ENCODE data around the gene NT5M.

Gene NT5M

DNA sequence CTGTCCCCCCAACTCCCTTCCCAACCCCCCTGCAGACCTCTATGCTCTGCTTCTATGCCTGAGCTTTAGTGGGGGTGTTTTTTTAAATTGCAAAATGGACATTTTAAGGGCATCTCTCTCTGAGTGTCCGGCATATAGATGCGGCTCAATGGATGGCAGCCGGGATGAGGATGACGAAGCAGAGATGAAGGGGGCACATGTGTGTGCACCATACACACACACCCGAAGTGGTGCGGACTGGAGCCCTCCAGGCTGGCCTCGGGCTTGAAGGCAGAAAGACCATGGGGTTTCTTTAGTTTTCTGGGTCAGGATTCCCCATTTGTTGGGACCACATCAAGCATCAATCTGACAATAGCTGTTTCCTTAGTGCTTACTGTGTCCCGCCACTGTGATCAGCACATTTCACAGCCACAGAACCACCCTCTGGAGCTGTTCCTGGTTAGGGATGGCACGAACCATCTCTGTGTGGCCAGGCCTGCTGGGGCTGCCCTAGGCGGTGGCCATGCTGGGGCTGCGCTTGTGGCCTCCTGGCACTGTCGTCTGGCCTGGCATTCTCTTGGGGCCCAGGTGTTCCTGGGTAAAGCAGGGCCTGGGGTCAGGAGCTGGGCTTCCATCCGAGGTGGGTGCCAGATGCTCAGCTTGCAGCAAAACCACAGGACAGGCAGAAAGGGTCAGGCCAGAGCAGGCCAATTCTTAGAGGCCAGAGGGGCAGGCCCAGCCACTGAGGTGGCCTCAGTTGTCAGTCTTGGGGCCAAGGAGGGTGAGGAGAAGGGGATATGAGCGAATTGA is 49.9 kb downstream of the NT5M start:
- Histone ChIP-seq H3K27ac (ENCODE audit: low read length) (no peak overlapping the region), H3K36me3 (ENCODE audit: control insufficient read depth, low read depth, low read length) (no peaks in the 10 kb centered on the region), H3K9me3 (ENCODE audit: control insufficient read depth, low read depth, low read length) (no peaks in the 10 kb centered on the region), H3K9ac (ENCODE audit: low read length) (no peak overlapping the region), H3K4me1 (ENCODE audit: control insufficient read depth, low read depth, low read length) (no peaks in the 10 kb centered on the region), H3K4me3 (ENCODE audit: low read length) (no peak overlapping the region), H3K27me3 (ENCODE audit: control insufficient read depth, insufficient read depth, low read length) (peaks cover 7% of the 10 kb centered on the region)

DNA sequence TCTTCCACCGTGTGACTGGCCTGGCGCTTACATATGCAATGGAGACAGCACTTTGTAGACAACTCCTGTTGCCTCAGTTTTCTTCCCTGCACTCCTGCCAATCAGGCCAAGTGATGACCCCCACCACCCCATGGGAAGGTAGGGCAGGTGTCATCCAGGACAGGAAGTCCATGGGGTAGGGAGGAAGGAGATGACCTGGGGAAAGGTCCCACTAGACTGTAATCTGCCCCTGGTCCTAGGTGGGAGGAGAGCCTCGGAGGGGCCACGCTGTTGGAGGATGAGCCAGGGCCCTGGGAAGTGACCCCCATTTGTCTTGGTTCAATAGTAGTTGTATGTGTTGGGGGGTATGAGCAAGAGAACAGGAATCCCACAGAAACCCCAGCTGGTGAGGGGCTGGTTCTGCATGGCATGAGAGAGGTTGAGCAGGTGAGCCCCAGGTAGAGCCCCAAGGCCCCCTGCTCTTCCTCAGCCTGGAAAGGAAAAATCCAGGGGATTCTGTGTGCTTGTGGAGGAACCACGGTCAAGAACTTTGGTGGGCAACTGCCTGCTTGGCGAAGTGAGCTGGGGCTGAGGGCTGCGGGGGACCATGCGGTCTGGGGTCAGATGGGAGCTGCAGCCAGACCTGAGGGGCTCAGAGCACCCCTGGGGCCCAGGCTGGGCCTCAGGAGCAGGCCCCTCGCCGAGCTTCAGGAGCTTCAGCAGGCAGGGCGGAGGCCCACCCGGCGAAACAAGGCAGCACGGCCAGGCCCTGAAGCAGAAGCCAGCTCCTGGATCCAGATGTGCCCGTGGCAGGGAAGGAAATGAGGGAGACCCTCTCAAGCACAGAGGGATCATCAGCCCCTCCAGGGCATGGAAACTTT is 50.7 kb downstream of the NT5M start:
- no peak overlapping the region for H3K27ac ChIP-seq (ENCODE audit: low read length)
- no peaks in the 10 kb centered on the region for H3K36me3 ChIP-seq (ENCODE audit: control insufficient read depth, low read depth, low read length)
- peaks cover 7% of the 10 kb centered on the region for H3K27me3 ChIP-seq (ENCODE audit: control insufficient read depth, insufficient read depth, low read length)
- no peaks in the 10 kb centered on the region for H3K9me3 ChIP-seq (ENCODE audit: control insufficient read depth, low read depth, low read length)
- no peak overlapping the region for H3K4me3 ChIP-seq (ENCODE audit: low read length)
- H3K4me1 ChIP-seq (ENCODE audit: control insufficient read depth, low read depth, low read length): no peaks in the 10 kb centered on the region
- H3K9ac ChIP-seq (ENCODE audit: low read length): no peak overlapping the region

DNA sequence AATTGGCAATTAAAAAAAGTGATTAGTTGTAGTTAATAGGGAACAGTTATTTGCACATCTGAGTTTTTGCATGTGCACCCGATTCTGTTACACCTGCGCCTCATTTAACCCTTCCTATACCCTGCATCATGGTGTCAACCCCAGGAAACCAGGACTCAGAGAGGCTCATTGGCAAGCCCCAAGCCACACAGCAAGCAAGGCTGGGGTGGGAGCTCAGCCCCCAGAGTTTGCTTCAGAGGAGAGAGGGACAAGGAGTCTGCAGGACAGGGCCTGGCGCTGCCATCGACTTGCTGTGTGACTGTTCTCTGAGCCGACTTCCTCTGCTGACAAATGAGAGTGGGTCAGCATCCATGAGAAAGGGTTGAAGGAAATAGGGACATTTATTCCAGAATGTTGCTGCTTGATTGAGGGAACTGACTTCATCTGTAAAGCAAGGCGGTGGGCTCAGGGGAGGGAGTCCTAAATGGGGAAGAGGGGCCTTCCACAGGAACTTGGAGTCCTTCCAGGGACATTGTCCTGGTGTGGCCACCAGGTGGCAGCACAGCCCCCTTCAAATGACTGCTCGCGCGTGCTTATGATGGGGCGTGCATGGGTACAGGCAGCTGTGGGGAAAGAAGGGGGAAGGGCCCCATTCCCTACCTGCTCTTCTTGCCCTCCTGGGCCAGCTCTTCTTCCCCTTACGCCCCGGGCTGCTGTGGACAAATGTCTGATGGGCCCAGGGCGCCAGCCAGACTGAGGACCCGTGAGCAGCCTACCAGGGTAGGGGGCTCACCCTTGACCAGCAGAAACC is 51.6 kb downstream of the NT5M start:
- Histone ChIP-seq H3K27ac (ENCODE audit: low read length) (no peak overlapping the region), H3K36me3 (ENCODE audit: control insufficient read depth, low read depth, low read length) (no peaks in the 10 kb centered on the region), H3K9me3 (ENCODE audit: control insufficient read depth, low read depth, low read length) (no peaks in the 10 kb centered on the region), H3K27me3 (ENCODE audit: control insufficient read depth, insufficient read depth, low read length) (peaks cover 7% of the 10 kb centered on the region), H3K4me1 (ENCODE audit: control insufficient read depth, low read depth, low read length) (no peaks in the 10 kb centered on the region), H3K9ac (ENCODE audit: low read length) (no peak overlapping the region), H3K4me3 (ENCODE audit: low read length) (no peak overlapping the region)

DNA sequence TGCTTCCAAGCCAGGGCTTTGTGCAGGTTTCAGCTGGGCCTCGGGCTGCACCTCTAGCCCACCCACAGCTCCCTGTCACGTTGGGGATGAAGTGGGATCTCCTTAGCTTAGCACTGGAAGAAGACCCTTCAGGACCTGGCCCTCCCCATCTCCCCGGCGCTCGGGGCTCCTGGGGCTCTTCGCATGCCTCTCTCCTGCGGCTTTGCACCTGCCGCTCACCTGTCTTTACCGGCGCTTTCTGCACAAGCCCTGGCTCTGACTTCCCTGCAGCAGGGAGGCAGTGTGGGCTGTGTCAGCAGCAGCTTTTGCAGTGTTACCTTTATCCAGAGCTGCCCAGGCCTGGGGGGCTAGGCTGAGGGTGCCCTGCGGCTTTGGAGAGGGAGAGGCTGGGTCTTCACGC is 52.3 kb downstream of the NT5M start:
- H3K9me3 ChIP-seq (ENCODE audit: control insufficient read depth, low read depth, low read length): peaks cover 3% of the 10 kb centered on the region
- no peaks in the 10 kb centered on the region for H3K4me1 ChIP-seq (ENCODE audit: control insufficient read depth, low read depth, low read length)
- H3K27me3 ChIP-seq (ENCODE audit: control insufficient read depth, insufficient read depth, low read length): peaks cover 7% of the 10 kb centered on the region
- H3K27ac ChIP-seq (ENCODE audit: low read length): no peak overlapping the region
- H3K36me3 ChIP-seq (ENCODE audit: control insufficient read depth, low read depth, low read length): no peaks in the 10 kb centered on the region
- no peak overlapping the region for H3K9ac ChIP-seq (ENCODE audit: low read length)
- H3K4me3 ChIP-seq (ENCODE audit: low read length): no peak overlapping the region

DNA sequence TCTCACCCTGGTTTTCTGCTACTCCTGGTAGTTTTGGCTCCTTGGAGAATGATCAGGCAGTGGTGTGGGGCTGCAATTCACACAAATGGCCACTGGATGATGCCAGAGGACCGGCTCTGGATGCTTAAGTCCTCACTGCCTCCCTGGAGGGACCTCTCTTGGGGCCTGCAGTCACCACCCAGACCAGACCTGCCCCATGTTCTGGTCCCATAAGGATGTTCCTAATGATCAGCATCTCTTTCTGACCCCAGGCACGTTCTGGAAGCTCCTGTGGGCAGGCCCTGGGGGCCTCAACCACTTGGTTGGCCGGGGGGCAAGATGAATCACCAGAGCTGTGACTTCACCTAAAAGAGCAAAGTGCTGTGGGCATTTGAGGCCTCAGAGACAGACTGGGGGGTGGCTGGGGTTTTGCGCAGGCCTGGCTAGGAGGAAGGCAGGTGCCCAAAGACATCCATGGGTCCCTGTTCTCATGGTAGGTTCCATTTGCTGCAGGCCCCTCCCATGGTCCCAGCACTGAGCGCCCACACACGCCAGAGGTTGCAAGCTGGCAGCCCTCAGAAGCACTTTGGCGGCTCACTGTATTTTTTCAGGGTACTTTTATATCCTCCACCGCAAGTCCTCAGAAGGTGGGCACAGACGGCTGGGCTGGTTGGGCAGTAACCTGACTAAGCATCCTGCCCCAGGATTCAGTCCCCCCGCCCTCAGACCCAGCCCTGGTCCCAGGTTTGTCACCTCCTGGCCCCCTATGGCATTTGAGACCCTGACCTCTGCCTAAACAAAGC is 53.2 kb downstream of the NT5M start:
- Histone ChIP-seq H3K27me3 (ENCODE audit: control insufficient read depth, insufficient read depth, low read length) (peaks cover 7% of the 10 kb centered on the region), H3K9me3 (ENCODE audit: control insufficient read depth, low read depth, low read length) (peaks cover 4% of the 10 kb centered on the region), H3K27ac (ENCODE audit: low read length) (no peak overlapping the region), H3K4me1 (ENCODE audit: control insufficient read depth, low read depth, low read length) (no peaks in the 10 kb centered on the region), H3K9ac (ENCODE audit: low read length) (no peak overlapping the region), H3K4me3 (ENCODE audit: low read length) (no peak overlapping the region), H3K36me3 (ENCODE audit: control insufficient read depth, low read depth, low read length) (no peaks in the 10 kb centered on the region)

DNA sequence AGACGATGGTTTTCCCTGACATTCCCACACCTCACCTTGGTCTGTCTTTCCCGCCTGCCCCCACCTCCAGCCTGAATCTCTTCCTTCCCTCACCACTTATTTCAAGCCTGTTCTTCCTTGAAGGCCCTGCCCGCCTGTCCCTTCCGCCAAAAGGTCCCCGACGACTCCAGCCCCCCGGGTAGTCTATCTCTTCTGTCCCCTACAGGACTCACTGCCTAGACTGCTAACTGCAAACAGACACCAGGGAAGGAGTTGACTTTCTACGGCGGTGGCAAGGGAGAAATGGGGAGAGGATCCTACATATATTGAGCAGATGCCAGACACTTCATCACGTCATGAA is 53.7 kb downstream of the NT5M start:
- peaks cover 4% of the 10 kb centered on the region for H3K9me3 ChIP-seq (ENCODE audit: control insufficient read depth, low read depth, low read length)
- H3K9ac ChIP-seq (ENCODE audit: low read length): no peak overlapping the region
- H3K36me3 ChIP-seq (ENCODE audit: control insufficient read depth, low read depth, low read length): no peaks in the 10 kb centered on the region
- H3K4me3 ChIP-seq (ENCODE audit: low read length): no peak overlapping the region
- H3K4me1 ChIP-seq (ENCODE audit: control insufficient read depth, low read depth, low read length): no peaks in the 10 kb centered on the region
- H3K27ac ChIP-seq (ENCODE audit: low read length): no peak overlapping the region
- peaks cover 7% of the 10 kb centered on the region for H3K27me3 ChIP-seq (ENCODE audit: control insufficient read depth, insufficient read depth, low read length)

DNA sequence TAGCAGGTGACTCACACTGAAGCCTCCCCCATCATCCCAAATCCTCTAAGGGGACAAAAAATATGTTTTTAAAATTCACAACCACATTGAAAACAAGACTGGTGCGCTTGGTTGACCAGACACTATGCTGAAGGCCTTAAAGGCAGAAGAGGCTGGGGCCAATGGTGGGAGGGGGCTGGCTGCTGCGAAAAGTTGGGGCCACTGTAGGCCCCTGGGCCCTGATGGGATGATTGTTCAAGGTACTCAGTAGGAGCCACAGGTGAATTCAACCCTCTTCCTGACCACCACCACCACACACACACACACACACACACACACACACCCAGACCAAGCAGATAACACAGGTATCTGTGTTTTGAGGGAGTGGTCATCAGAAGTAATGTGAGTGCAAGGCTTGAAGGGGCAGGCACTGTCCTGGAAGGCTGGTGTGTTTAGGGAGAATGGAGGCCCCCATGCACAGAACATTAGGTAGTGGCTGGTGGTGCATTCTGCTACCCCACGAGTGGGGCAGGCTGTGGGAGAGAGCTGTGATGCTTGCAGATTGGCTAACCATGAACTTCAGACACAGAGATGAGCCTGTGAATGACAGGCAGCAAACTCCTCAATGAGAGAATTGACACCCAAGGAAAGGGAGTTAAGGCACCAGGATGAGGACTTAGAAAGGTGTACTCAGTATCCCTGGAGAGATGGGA is 55.0 kb downstream of the NT5M start:
- Histone ChIP-seq H3K36me3 (ENCODE audit: control insufficient read depth, low read depth, low read length) (no peaks in the 10 kb centered on the region), H3K27me3 (ENCODE audit: control insufficient read depth, insufficient read depth, low read length) (peaks cover 7% of the 10 kb centered on the region), H3K9me3 (ENCODE audit: control insufficient read depth, low read depth, low read length) (peaks cover 4% of the 10 kb centered on the region), H3K4me1 (ENCODE audit: control insufficient read depth, low read depth, low read length) (no peaks in the 10 kb centered on the region), H3K27ac (ENCODE audit: low read length) (no peak overlapping the region), H3K4me3 (ENCODE audit: low read length) (no peak overlapping the region), H3K9ac (ENCODE audit: low read length) (no peak overlapping the region)

DNA sequence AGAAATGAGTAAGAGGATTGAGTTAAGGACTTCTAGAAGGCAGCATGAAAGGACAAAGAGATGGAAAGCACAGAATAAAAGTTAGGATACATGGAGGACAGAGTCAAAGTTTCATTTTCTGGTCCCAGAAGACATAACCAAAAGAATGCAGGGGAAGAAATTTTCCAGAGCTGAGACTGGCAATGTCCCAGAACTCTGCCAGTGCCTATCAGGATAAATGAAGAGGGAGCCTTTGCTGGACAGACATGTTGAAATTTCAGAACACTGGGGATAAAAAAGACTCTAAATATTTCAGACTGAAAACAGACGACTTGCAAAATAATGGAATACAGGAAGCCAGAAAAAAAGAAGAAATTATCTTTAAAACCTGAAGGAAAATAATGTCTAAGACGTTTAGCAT is 55.7 kb downstream of the NT5M start:
- Histone ChIP-seq H3K4me1 (ENCODE audit: control insufficient read depth, low read depth, low read length) (no peaks in the 10 kb centered on the region), H3K36me3 (ENCODE audit: control insufficient read depth, low read depth, low read length) (no peaks in the 10 kb centered on the region), H3K9me3 (ENCODE audit: control insufficient read depth, low read depth, low read length) (peaks cover 4% of the 10 kb centered on the region), H3K27me3 (ENCODE audit: control insufficient read depth, insufficient read depth, low read length) (peaks cover 7% of the 10 kb centered on the region), H3K9ac (ENCODE audit: low read length) (no peak overlapping the region), H3K27ac (ENCODE audit: low read length) (no peak overlapping the region), H3K4me3 (ENCODE audit: low read length) (no peak overlapping the region)

DNA sequence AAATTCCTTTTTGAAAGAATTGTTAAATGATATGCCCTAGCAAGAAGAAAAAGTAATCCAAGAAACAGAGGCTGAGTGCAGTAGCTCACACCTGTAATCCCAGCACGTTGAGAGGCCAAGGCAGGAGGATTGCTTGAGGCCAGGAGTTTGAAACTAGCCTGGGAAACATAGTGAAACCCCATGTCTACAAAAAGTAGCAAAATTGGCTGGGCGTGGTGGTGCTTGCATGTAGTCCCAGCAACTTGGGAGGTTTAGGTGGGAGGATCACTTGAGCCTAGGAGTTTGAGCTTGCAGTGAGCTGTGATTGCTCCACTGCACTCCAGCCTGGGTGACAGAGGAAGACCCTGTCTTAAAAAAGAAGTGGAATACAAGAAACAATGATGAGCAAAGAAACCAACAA is 56.1 kb downstream of the NT5M start:
- H3K36me3 ChIP-seq (ENCODE audit: control insufficient read depth, low read depth, low read length): no peaks in the 10 kb centered on the region
- H3K27ac ChIP-seq (ENCODE audit: low read length): no peak overlapping the region
- H3K4me3 ChIP-seq (ENCODE audit: low read length): no peak overlapping the region
- H3K4me1 ChIP-seq (ENCODE audit: control insufficient read depth, low read depth, low read length): no peaks in the 10 kb centered on the region
- no peak overlapping the region for H3K9ac ChIP-seq (ENCODE audit: low read length)
- peaks cover 7% of the 10 kb centered on the region for H3K27me3 ChIP-seq (ENCODE audit: control insufficient read depth, insufficient read depth, low read length)
- peaks cover 4% of the 10 kb centered on the region for H3K9me3 ChIP-seq (ENCODE audit: control insufficient read depth, low read depth, low read length)

DNA sequence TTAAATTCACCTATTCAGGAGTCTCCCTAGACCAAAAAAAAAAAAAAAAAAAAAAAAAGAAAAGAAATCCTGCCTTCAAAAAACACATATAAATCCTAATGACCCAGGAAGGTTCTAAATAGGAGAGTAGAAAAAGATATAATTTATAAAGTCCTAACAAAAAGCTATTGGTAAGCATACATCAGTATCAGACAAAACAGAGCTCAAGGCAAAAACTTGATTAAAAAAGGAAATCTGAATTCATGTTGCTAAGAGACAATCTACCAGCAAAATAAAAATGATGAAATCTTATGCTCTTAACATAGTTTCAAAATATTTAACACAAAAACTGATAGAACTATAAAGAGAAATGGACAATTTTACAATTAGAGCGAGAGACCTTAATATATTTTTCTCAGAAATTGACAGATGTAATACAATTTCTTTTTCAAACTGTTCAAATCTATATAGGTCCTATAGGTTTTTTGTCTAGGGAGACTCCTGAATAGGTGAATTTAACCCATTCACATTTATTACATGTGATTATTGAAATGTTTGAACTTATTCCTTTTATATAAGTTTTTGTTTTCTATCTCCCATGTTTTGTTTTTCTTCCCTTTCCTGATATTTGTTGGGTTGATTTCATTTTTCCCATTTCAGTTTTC is 57.0 kb downstream of the NT5M start:
- peaks cover 4% of the 10 kb centered on the region for H3K9me3 ChIP-seq (ENCODE audit: control insufficient read depth, low read depth, low read length)
- H3K27me3 ChIP-seq (ENCODE audit: control insufficient read depth, insufficient read depth, low read length): peaks cover 4% of the 10 kb centered on the region
- H3K36me3 ChIP-seq (ENCODE audit: control insufficient read depth, low read depth, low read length): no peaks in the 10 kb centered on the region
- no peaks in the 10 kb centered on the region for H3K4me1 ChIP-seq (ENCODE audit: control insufficient read depth, low read depth, low read length)
- no peak overlapping the region for H3K9ac ChIP-seq (ENCODE audit: low read length)
- H3K27ac ChIP-seq (ENCODE audit: low read length): no peak overlapping the region
- H3K4me3 ChIP-seq (ENCODE audit: low read length): no peak overlapping the region

Data from iPS-18a (cell line).